Activated CD8-positive, alpha-beta memory T cell treated with anti-CD3 and anti-CD28 coated beads, Interleukin-2, amount 50 U/mL, for 4 hours (primary cell): ENCODE data around the gene PTCD3.

Source experiments
- DNase-seq: peaks from one replicate; pipeline ENCODE4 v3.0.0-alpha.2; 2020

PTCD3 gene

GRCh38 chr2:86082756-86083155 lies 23.3 kb upstream of the PTCD3 start:
- no peak for DNase-seq

DNA sequence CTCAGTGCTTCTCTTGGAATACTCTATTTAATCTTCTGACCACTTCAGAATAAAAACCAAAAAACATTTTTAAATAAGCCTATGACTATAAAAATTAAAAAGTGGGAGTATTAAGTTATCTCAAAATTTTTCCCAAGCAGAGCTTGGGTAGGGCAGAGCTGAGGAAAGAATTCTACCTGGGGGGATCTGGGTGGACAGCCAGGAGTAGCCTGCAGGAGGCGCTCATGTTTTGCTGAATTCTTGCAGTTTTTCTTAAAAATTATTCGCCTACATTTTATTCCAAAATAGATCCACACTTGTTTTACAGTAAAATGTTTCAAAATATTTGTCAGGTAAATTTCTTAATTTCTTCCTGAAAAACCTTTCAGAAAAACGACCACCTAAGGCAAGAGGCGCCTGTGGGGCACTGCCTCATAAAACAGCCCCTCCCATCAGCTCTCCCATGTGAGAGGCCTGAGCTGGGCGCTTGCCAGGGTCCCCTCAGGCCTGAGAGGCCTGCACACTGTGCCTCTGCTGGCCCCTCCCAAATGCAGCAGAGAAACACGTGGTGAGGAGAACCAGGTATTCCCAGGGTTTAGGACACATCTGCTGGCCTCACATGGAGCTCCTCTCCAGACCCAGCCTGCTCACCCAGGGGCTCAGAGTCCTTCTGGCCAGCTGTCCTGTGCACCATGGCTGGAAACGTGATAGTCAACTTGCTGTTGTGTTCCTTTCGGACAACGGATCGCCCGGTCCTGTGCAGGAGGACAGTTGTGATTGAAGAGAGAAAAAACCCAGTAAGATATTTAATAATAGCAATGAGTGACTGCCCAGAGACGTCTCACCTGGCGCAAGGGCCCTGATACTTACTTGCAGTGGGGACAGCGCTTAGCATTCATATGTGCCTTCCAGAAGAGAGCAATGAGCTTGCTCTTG lies 17.8 kb upstream of the PTCD3 start:
- no peak for DNase-seq

GRCh38 chr2:86094229-86094628 lies 11.8 kb upstream of the PTCD3 start:
- DNase-seq, result no peak

DNA sequence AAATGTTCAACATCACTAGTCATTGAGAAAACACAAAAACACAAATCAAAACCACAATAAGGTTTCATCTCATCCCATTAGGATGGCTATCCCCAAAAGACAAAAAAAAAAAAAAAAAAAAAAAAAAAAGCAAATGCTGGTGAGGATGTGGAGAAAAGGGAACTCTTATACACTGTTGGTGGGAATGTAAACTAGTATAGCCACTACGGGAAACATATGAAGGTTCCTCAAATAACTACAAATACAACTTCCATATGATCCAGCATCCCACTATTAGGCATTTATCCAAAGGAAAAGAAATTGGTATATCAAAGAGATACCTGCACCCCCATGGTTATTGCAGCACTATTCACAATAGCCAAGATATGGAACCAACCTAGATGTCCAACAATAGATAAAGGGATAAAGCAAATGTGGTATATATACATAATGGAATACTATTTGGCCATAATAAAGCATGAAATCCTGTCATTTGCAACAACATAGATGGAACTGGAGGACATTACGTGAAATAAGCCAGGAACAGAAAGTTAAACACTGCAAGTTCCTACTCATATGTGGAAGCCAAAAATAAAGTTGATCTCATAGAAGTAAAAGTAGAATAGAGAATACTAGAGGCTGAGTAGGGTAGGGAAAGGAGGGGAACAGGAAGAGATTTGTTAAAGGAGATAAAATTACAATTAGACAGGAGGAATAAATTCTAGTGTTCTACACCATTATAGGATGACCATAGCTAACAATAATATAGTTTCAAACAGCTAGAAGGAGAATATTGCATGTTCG lies 8.7 kb upstream of the PTCD3 start:
- no peak for DNase-seq

DNA sequence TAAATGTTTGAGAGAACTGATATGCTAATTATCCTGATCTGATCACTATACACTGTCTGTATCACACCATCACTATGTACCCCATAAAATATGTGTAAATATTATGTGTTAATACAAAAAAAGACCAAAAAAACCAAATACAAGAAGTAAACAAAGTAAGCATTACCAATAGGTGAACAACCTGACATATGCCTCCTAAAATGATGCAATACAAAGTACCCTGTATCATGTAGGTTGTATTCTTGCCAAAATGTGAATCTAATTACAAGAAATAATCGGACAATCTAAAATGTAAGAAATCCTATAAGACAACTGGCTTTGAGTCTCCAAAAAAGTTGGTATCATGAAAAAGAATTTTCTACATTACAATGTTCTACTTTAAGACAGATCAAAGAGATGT lies 8.1 kb upstream of the PTCD3 start:
- DNase-seq, result no peak

DNA sequence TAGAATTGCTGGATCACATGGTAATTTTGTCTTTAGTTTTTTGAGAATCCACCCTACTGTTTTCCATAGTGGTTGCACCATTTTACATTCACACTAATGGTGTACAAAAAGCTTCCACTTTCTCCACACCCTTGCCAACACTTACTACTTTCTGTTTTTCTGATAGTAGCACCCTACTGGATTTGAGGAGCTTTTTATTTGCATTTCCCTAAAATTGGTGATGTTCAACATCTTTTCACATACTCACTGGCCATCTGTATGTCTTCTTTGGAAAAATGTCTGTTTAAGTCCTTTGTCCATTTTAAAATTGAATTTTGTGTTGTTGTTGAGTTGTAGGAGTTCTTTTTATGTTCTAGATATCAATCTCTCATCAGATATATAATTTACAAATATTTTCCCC lies 3.9 kb upstream of the PTCD3 start:
- DNase-seq, result no peak

DNA sequence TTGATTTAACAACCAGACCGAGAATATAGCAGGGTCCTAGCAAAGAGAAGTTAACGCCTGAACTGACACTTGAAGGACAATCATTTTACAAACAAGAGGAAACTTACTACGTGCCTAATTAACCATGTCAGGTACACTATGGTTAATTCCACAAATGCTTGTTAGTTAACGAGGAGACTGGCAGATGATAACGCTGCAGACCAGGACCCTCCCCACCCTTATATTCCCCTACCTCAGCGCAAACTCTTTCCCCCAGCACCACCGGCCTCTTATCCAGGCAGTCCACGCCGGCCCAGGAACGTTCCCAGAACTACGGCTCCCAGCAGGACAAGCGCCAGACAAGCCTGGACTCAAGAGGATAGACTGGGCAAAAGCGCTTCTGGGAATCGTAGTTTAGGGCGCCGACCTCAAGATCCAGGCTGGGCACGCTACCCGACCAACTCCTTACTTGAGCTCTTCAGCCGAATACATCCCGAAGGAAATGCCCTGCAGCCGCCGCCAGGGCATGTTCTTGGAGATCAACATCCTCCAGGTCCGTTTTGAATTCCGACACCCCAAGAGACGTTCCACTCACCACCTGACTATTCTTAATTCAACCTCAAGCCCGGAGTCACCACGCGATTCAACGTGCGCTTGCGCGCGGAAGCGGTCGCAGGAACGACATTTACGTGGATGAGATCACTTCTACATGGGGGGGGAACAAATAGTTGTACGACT lies 625 bp upstream of the PTCD3 start, which contains the start of gene POLR1A:
POLR1A (minus strand) TSS at position 635 of the 717 bp plus-strand sequence; CDS start at position 525, 110 bp downstream.
- peak; percentile 77 for DNase-seq

DNA sequence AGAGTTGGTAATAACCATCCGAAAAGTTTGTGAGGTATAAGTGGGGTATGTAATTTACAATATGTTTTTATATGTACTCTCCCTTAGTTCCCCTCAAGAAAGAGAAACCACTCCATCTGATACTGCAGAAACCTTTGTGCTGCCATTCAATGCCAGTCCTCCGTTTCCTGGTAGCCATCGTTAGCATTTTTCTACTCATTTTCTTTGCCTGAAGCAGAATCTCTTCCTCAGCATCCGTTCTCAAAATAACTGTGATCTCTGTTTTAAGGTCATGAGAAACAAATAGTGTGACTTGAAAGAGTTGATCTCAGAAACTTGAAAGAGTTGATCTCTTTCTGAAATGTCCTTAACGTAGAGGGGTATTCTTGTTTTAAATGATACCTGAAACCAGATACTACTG lies 996 bp downstream of the PTCD3 start:
- no peak for DNase-seq

DNA sequence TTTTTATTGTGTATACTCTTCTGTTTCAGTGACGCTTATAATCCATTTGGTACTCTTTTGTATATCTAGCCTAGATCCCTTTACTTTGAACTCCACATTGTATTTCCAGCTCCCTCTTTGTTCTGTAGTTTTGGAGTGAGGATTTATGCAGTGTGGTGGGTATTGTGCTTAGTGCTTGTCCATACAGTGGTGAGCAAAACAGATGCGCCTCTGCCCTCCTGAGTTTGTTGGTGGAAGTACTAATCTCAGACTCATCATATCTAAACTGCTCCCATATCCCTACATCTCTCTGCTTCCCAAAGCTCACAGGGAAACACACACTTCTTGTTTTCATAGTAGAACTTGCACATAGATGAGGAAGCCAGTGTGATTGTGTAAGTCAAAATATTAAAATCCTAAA lies 12.1 kb downstream of the PTCD3 start:
- no peak for DNase-seq

DNA sequence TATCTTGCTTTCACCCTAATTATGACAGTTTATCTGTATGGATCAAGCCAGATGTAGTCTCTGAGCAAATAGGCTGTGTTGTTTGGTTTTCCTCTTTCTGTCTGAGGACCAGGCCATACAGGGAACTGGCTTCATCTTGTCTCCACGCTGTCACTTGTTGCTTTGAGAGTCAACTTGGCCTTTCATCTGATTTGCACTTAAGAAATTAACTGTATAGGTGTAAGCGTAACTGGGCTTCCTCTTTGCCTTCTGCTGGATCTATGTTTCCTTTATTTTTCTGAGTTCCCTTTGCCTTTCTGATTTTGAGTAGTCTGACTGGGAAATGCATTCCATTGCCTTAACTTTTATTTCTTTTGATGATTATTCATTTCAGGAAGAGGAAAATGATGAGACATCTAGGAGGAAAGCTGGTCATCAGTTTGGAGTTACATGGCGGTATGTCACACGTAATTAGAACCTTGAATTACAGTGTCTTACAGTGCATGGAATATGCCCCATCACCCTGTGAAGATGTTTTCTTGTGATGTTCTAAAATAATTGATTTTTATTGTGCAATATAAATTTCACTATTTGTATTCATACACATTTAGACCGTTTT lies 17.4 kb downstream of the PTCD3 start:
- DNase-seq, result no peak

GRCh38 chr2:86124683-86125082 lies 18.6 kb downstream of the PTCD3 start:
- DNase-seq, result no peak

GRCh38 chr2:86134709-86135108 lies 28.7 kb downstream of the PTCD3 start:
- no peak for DNase-seq

- no peak for DNase-seq
Measured at GRCh38 chr2:86135653-86136052, 29.6 kb downstream of the PTCD3 start.

- no peak for DNase-seq
Measured at GRCh38 chr2:86136141-86136540, 30.1 kb downstream of the PTCD3 start.

- DNase-seq, result no peak
Measured at GRCh38 chr2:86138736-86139625, 32.9 kb downstream of the PTCD3 start.

GRCh38 chr2:86139981-86140380 lies 33.9 kb downstream of the PTCD3 start:
- DNase-seq, result no peak

DNA sequence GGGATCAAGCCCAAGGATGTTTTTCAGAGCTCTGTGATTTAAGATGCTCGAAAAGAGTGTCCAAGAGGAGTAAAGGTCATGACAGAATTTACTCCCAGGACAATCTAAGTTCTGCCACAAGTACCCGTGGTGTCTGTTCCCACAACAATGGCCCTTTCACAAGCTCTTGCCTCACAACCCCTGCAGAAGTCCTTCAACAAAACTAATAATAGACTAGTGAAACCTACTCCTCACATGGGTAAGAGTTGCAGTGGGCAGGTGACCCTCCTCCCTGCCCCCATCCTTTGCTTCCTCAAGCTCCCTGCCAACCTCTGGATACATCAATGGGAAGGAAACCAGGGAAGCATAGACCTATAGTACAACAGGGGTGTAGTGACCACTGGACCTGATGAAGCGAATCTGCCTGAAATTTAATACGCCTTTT lies 34.9 kb downstream of the PTCD3 start:
- DNase-seq, result no peak

- no peak for DNase-seq
Measured at GRCh38 chr2:86142436-86143257, 36.6 kb downstream of the PTCD3 start.

- DNase-seq, result no peak
Measured at GRCh38 chr2:86143307-86143706, 37.3 kb downstream of the PTCD3 start.

DNA sequence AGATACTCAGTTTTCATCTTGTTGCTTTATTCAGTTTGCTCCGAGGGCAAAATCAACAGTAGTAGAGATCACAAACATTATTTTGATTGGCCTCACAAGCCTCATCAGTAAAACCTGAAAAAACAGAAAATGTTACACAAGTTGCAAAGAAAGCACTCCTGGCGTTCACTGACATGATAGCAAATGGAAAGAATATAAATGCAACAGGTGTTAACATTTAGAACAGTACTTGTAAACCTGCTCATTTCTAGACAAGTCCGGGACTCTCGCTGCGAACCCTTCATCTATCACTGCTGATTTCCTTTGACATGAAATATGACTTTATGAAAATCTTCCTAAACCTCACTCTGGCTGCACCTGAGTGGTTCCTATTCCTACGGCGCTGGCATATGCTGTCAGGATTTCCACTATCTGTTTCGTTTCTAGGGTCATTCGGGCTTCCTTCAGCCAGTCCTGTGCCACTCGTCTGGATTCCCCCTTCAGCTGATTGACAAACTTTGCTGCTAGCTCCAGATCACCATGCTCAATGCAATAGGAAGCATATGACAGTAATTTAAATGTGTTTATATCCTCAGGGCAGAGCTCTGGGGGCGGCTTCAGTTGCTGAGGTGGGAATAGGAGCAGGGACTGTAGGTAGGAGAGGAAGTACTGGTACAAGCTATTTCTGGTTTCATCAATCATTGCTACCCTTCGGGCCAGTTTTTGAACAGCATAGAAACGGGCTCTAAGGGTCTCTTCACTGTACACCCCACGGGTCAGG lies 38.1 kb downstream of the PTCD3 start:
- DNase-seq, result no peak
